Thyroid gland (tissue), 4 donors: ENCODE data around the gene DOHH.

Source experiments
- POLR2A ChIP-seq, 2 donors: fragments of 450-650 bp; IDR thresholded peaks; one replicate each; pipeline ENCODE4 v1.6.1; 2017; ENCODE audit warnings: antibody characterized with exemption in 2 of 2, mild to moderate bottlenecking in 2 of 2, moderate library complexity in 1 of 2
- TF ChIP-seq, protein P1 (sequence below), 6 experiments: fragments of 200-600 bp in 3 of 6; fragments of 450-650 bp in 3 of 6; sonication (generic) in 3 of 6; IDR thresholded peaks; one replicate each; pipeline ENCODE4 v1.5.1; 2016 to 2019; ENCODE audit warnings: antibody characterized with exemption in 6 of 6, mild to moderate bottlenecking in 2 of 6, inconsistent platforms in 1 of 6, moderate library complexity in 1 of 6

- TF ChIP-seq, protein P1, sequence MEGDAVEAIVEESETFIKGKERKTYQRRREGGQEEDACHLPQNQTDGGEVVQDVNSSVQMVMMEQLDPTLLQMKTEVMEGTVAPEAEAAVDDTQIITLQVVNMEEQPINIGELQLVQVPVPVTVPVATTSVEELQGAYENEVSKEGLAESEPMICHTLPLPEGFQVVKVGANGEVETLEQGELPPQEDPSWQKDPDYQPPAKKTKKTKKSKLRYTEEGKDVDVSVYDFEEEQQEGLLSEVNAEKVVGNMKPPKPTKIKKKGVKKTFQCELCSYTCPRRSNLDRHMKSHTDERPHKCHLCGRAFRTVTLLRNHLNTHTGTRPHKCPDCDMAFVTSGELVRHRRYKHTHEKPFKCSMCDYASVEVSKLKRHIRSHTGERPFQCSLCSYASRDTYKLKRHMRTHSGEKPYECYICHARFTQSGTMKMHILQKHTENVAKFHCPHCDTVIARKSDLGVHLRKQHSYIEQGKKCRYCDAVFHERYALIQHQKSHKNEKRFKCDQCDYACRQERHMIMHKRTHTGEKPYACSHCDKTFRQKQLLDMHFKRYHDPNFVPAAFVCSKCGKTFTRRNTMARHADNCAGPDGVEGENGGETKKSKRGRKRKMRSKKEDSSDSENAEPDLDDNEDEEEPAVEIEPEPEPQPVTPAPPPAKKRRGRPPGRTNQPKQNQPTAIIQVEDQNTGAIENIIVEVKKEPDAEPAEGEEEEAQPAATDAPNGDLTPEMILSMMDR (IDR thresholded peaks at IDR 0.05): no peak
- TF ChIP-seq POLR2A (IDR thresholded peaks at IDR 0.05): no peak
These were observed 34.7 kb upstream of the DOHH start for GRCh38 chr19:3535235-3535535.
